GM21360 (cell line): ENCODE data around the gene SETBP1.

Experiments used
- ATAC-seq: cut with Tn5 transposase; IDR thresholded peaks from one replicate; pipeline ENCODE4 v1.9.1; 2021; ENCODE audit warnings: mild to moderate bottlenecking, moderate library complexity; ENCODE audit not compliant: unreplicated experiment

SETBP1 gene

GRCh38 chr18:44955825-44956224, 275.1 kb downstream of the SETBP1 start:
- no peak for ATAC-seq

GRCh38 chr18:44957025-44957424, 276.3 kb downstream of the SETBP1 start:
- ATAC-seq = no peak

GRCh38 chr18:44957461-44957860, 276.8 kb downstream of the SETBP1 start:
- ATAC-seq = no peak

GRCh38 chr18:44958040-44958439, 277.4 kb downstream of the SETBP1 start:
- no peak for ATAC-seq

- no peak for ATAC-seq
Observed at GRCh38 chr18:44958455-44958854, 277.8 kb downstream of the SETBP1 start.

- no peak for ATAC-seq
Observed at GRCh38 chr18:44959013-44959412, 278.3 kb downstream of the SETBP1 start.

GRCh38 chr18:44960580-44960979, 279.9 kb downstream of the SETBP1 start:
- ATAC-seq = no peak

GRCh38 chr18:44961288-44961995, 280.8 kb downstream of the SETBP1 start:
- no peak for ATAC-seq

- ATAC-seq = no peak
Observed at GRCh38 chr18:44967599-44967998, 286.9 kb downstream of the SETBP1 start.

GRCh38 chr18:44968336-44968735, 287.6 kb downstream of the SETBP1 start:
- no peak for ATAC-seq

- no peak for ATAC-seq
Observed at GRCh38 chr18:44969214-44969795, 288.6 kb downstream of the SETBP1 start.

- no peak for ATAC-seq
Observed at GRCh38 chr18:44973282-44973681, 292.6 kb downstream of the SETBP1 start.

- ATAC-seq = no peak
Observed at GRCh38 chr18:44974174-44974573, 293.5 kb downstream of the SETBP1 start.

GRCh38 chr18:44977856-44978255, 297.2 kb downstream of the SETBP1 start:
- no peak for ATAC-seq

- ATAC-seq = no peak
Observed at GRCh38 chr18:44979748-44980147, 299.1 kb downstream of the SETBP1 start.

- no peak for ATAC-seq
Observed at GRCh38 chr18:44981121-44981520, 300.4 kb downstream of the SETBP1 start.

- ATAC-seq = no peak
Observed at GRCh38 chr18:44986933-44987332, 306.2 kb downstream of the SETBP1 start.

- ATAC-seq = no peak
Observed at GRCh38 chr18:44987371-44987770, 306.7 kb downstream of the SETBP1 start.

GRCh38 chr18:44988821-44989587, 308.3 kb downstream of the SETBP1 start:
- ATAC-seq = no peak

GRCh38 chr18:44996261-44996660, 315.6 kb downstream of the SETBP1 start:
- peak; percentile 87 for ATAC-seq

- no peak for ATAC-seq
Observed at GRCh38 chr18:44997174-44997573, 316.5 kb downstream of the SETBP1 start.

GRCh38 chr18:44998360-44998759, 317.7 kb downstream of the SETBP1 start:
- ATAC-seq = no peak
